ENCODE results near the gene KRTAP5-8. TPM values are rescaled to one million over a fixed set of nuclear protein-coding genes. Genes with fewer than 3 reads are reported as not detected.

KRTAP5-8 gene
- total and polyA plus RNA-seq, 9 of the 15 experiments (the other 6 are each of a cell fraction or from before 2014, with no cell fraction given) = not detected

- TF ChIP-seq PHF20 (IDR thresholded peaks at IDR 0.05; ENCODE audit: partially characterized antibody) (no peak), BACH1 (tag; IDR thresholded peaks at IDR 0.05) (peak; percentile 73; the same call in 1 of the 2 replicates), NFE2L1 (tag; IDR thresholded peaks at IDR 0.05; ENCODE audit: borderline replicate concordance, low read depth) (peak; percentile 87), RB1 (IDR thresholded peaks at IDR 0.05; ENCODE audit: low read depth) (no peak), ZNF224 (CRISPR knock-in tag; IDR thresholded peaks at IDR 0.05) (no peak), ATF2 (CRISPR knock-in tag; IDR thresholded peaks at IDR 0.05) (no peak), RBFOX2 (IDR thresholded peaks at IDR 0.05; ENCODE audit: low read depth, low read length) (no peak), TCF7L2 (IDR thresholded peaks at IDR 0.05; ENCODE audit: low read depth, low read length) (no peak), JUNB (CRISPR knock-in tag; conservative IDR thresholded peaks at IDR 0.05) (no peak), MAFK (IDR thresholded peaks at IDR 0.05; ENCODE audit: low read length) (peak; percentile 78), CREB3 (tag; conservative IDR thresholded peaks at IDR 0.05; ENCODE audit: low read depth) (no peak), ARHGAP35 (IDR thresholded peaks at IDR 0.05; ENCODE audit: partially characterized antibody) (no peak), NELFE (IDR thresholded peaks at IDR 0.05; ENCODE audit: insufficient read depth, insufficient read length) (no peak), ZNF175 (CRISPR knock-in tag; IDR thresholded peaks at IDR 0.05; ENCODE audit: low read depth) (no peak), NFE2 (IDR thresholded peaks at IDR 0.05; ENCODE audit: low read depth) (peak; percentile 91), ZNF395 (CRISPR knock-in tag; IDR thresholded peaks at IDR 0.05) (no peak), LCOR (CRISPR knock-in tag; IDR thresholded peaks at IDR 0.05) (no peak)
- TF ChIP-seq, protein P1, sequence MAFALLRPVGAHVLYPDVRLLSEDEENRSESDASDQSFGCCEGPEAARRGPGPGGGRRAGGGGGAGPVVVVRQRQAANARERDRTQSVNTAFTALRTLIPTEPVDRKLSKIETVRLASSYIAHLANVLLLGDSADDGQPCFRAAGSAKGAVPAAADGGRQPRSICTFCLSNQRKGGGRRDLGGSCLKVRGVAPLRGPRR (CRISPR knock-in tag; IDR thresholded peaks at IDR 0.05) = no peak
- TF ChIP-seq, protein P2, sequence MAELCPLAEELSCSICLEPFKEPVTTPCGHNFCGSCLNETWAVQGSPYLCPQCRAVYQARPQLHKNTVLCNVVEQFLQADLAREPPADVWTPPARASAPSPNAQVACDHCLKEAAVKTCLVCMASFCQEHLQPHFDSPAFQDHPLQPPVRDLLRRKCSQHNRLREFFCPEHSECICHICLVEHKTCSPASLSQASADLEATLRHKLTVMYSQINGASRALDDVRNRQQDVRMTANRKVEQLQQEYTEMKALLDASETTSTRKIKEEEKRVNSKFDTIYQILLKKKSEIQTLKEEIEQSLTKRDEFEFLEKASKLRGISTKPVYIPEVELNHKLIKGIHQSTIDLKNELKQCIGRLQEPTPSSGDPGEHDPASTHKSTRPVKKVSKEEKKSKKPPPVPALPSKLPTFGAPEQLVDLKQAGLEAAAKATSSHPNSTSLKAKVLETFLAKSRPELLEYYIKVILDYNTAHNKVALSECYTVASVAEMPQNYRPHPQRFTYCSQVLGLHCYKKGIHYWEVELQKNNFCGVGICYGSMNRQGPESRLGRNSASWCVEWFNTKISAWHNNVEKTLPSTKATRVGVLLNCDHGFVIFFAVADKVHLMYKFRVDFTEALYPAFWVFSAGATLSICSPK (IDR thresholded peaks at IDR 0.05; ENCODE audit: borderline replicate concordance) = no peak
- TF ChIP-seq, protein P3, sequence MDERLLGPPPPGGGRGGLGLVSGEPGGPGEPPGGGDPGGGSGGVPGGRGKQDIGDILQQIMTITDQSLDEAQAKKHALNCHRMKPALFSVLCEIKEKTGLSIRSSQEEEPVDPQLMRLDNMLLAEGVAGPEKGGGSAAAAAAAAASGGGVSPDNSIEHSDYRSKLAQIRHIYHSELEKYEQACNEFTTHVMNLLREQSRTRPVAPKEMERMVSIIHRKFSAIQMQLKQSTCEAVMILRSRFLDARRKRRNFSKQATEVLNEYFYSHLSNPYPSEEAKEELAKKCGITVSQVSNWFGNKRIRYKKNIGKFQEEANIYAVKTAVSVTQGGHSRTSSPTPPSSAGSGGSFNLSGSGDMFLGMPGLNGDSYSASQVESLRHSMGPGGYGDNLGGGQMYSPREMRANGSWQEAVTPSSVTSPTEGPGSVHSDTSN (CRISPR knock-in tag; IDR thresholded peaks at IDR 0.05; ENCODE audit: low read depth) = no peak
- TF ChIP-seq, protein P3 (tag; conservative IDR thresholded peaks at IDR 0.05; ENCODE audit: low read depth) = no peak
Observed at GRCh38 chr11:71551711-71552110, 13.9 kb downstream of the KRTAP5-8 start (continued).
